Measurements from ENCODE around the gene ABCB9.

DNA sequence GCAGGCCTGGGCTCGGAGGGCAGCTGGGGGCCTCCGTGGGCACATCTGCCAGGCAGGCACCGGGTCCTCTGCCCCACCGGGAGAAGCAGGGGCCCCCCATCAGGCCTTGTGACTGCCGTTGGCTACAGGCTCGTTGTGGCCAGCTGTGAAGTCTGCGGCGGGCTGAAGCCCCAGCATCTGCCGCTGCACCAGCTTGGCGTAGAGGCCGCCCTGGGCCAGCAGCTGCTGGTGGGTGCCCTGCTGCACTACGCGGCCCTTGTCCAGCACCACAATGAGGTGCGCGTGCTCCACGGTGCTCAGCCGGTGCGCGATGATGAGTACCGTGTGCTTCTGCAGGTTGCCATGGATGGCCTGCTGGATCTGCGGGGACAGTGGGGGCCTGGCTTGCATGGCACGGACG, 36.5 kb downstream of the ABCB9 start:
- TF ChIP-seq, protein P1, sequence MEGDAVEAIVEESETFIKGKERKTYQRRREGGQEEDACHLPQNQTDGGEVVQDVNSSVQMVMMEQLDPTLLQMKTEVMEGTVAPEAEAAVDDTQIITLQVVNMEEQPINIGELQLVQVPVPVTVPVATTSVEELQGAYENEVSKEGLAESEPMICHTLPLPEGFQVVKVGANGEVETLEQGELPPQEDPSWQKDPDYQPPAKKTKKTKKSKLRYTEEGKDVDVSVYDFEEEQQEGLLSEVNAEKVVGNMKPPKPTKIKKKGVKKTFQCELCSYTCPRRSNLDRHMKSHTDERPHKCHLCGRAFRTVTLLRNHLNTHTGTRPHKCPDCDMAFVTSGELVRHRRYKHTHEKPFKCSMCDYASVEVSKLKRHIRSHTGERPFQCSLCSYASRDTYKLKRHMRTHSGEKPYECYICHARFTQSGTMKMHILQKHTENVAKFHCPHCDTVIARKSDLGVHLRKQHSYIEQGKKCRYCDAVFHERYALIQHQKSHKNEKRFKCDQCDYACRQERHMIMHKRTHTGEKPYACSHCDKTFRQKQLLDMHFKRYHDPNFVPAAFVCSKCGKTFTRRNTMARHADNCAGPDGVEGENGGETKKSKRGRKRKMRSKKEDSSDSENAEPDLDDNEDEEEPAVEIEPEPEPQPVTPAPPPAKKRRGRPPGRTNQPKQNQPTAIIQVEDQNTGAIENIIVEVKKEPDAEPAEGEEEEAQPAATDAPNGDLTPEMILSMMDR (IDR thresholded peaks at IDR 0.05) = no peak
- TF ChIP-seq EZH2 (IDR thresholded peaks at IDR 0.05; ENCODE audit: borderline replicate concordance, insufficient read depth, low read depth, low read length, poor library complexity, severe bottlenecking) = no peak

Measured in B cell (primary cell).